Type B pancreatic cell (in vitro differentiated cells): ENCODE data around the gene S100A4. TPM values are rescaled to one million over a fixed set of nuclear protein-coding genes. Genes with fewer than 3 reads are reported as not detected.

Experiments used
- DNase-seq: peaks from one replicate; pipeline ENCODE4 v3.0.0; 2021; ENCODE audit warnings: mixed read lengths; ENCODE audit not compliant: unreplicated experiment; ENCODE audit errors: extremely low spot score
- H3K27ac Mint-ChIP-seq: 2 replicates; pipeline ENCODE4 v1.8.0; 2021; ENCODE audit warnings: mild to moderate bottlenecking, mixed read lengths
- H3K27me3 Mint-ChIP-seq: 2 replicates; pipeline ENCODE4 v1.8.0; 2021; ENCODE audit warnings: mixed read lengths
- H3K36me3 Mint-ChIP-seq: 2 replicates; pipeline ENCODE4 v1.8.0; 2021; ENCODE audit warnings: mixed read lengths
- H3K4me1 Mint-ChIP-seq: one replicate; pipeline ENCODE4 v1.8.0; 2021; ENCODE audit warnings: mixed read lengths; ENCODE audit not compliant: unreplicated experiment
- H3K4me3 Mint-ChIP-seq: 2 replicates; pipeline ENCODE4 v1.8.0; 2021; ENCODE audit warnings: mild to moderate bottlenecking, mixed read lengths
- H3K9me3 Mint-ChIP-seq: 2 replicates; pipeline ENCODE4 v1.8.0; 2021; ENCODE audit warnings: mixed read lengths
- total RNA-seq: library from RNA; stranded (reverse); gene quantifications from 2 replicates; pipeline ENCODE4 v1.2.1, GENCODE V29; 2021; ENCODE audit warnings: low replicate concordance
- TF ChIP-seq, protein P1 (sequence below): fragments of 200-600 bp; sonication (generic); conservative IDR thresholded peaks from 2 replicates; pipeline ENCODE4 v1.5.0; 2021; ENCODE audit warnings: antibody characterized with exemption, mild to moderate bottlenecking

Gene S100A4
- total RNA-seq, 1 donor from 2014 or later = 61.0 TPM

DNA sequence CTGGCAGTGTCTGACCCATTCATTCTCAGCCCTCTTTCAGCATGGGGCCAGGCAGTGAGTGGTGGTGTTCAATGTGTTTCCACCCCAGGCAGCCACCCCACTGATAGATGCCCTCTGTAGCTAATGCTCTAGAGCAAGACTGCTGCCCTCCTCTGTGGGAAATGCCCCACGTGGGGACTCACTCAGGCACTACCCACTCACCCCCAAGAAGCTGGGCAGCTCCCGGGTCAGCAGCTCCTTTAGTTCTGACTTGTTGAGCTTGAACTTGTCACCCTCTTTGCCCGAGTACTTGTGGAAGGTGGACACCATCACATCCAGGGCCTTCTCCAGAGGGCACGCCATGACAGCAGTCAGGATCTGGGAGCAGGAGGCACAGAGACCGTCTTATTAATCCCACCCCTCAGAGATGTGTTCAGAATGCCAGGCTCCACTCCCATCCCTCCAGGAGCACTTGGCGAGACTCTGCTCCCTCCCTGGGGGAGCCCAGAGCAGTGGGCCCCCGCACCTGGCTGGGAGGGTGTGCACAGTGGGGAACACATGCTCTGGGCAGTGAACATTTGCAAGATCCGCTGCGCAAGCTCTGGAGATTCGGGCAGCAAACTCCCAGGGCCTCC lies 1.0 kb downstream of the S100A4 start:
- Mint-ChIP-seq H3K9me3 (no peaks in the 10 kb centered on the region), H3K27me3 (no peaks in the 10 kb centered on the region), H3K4me3 (peak overlapping the region; percentile 88), H3K4me1 (peaks cover 58% of the 10 kb centered on the region), H3K36me3 (no peaks in the 10 kb centered on the region), H3K27ac (peak overlapping the region; percentile 99)
- TF ChIP-seq, protein P1, sequence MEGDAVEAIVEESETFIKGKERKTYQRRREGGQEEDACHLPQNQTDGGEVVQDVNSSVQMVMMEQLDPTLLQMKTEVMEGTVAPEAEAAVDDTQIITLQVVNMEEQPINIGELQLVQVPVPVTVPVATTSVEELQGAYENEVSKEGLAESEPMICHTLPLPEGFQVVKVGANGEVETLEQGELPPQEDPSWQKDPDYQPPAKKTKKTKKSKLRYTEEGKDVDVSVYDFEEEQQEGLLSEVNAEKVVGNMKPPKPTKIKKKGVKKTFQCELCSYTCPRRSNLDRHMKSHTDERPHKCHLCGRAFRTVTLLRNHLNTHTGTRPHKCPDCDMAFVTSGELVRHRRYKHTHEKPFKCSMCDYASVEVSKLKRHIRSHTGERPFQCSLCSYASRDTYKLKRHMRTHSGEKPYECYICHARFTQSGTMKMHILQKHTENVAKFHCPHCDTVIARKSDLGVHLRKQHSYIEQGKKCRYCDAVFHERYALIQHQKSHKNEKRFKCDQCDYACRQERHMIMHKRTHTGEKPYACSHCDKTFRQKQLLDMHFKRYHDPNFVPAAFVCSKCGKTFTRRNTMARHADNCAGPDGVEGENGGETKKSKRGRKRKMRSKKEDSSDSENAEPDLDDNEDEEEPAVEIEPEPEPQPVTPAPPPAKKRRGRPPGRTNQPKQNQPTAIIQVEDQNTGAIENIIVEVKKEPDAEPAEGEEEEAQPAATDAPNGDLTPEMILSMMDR = no peak
- DNase-seq = no peak

DNA sequence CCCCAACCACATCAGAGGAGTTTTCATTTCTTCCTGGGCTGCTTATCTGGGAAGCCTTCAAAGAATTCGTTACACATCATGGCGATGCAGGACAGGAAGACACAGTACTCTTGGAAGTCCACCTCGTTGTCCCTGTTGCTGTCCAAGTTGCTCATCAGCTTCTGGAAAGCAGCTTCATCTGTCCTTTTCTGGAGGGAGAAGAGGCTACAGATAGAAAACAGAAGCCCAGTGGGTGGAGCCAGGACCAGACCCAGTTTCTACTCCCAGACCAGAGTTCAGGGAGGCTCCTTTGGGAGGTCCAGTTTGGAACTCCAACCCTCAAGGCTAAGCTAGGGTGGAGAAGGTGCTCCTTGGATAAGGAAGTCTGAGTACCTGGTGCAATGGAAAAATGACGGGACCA lies 1.9 kb downstream of the S100A4 start:
- peak overlapping the region; percentile 88 for H3K4me3 Mint-ChIP-seq
- H3K36me3 Mint-ChIP-seq = no peaks in the 10 kb centered on the region
- TF ChIP-seq, protein P1 = no peak
- peaks cover 53% of the 10 kb centered on the region for H3K4me1 Mint-ChIP-seq
- H3K27me3 Mint-ChIP-seq = no peaks in the 10 kb centered on the region
- no peak for DNase-seq
- peak overlapping the region; percentile 99 for H3K27ac Mint-ChIP-seq
- no peaks in the 10 kb centered on the region for H3K9me3 Mint-ChIP-seq

- no peaks in the 10 kb centered on the region for H3K27me3 Mint-ChIP-seq
- no peaks in the 10 kb centered on the region for H3K9me3 Mint-ChIP-seq
- H3K4me1 Mint-ChIP-seq = peaks cover 49% of the 10 kb centered on the region
- TF ChIP-seq, protein P1 = no peak
- peak overlapping the region; percentile 88 for H3K4me3 Mint-ChIP-seq
- no peaks in the 10 kb centered on the region for H3K36me3 Mint-ChIP-seq
- peak overlapping the region; percentile 99 for H3K27ac Mint-ChIP-seq
- DNase-seq = no peak
These were observed 2.5 kb downstream of the S100A4 start for GRCh38 chr1:153542956-153543711.

DNA sequence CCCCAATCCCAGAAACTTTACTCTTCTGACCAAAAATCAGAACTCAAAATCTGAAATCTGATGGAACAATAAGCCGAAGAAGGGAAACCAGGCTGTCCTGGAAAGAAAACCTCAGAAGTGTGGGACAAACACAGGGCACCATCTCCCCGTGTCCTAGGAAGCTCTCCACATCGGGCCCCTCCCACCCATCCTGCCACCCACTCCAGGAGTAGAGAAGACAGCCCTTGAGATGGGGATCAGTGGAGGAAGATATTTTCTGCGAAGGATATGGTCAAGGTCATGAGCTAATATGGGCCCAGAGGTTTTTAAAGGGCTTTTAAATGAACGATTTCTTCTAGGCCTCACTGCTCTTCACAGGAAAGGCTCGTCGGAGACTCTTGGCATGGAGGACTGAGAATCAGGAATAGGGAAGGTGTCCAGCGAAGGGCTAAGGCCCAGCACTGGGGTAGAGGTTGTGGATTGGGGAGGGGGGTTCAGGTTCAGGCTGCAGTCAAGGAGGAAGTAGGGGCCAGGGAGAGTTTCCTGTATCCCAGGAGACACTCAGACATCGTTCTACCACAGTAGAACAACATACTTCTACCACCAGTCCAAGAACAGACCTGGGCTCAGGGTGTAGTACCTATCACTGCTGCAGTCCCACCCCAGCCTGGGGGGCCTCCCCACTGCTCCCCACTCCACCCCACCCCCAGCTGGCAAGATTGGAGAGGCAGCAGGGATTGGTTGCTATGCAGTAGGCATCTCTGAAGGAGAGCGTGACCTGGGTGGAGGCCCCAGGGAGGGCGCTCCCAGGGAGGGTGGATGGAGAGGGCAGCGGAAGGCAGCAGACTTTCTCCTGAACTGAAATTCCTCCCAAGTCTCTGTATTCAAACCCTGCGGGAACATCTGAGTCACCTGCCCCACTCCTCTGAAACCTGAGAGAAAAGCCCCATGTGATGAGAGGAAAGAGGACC lies 3.7 kb downstream of the S100A4 start:
- peak overlapping the region; percentile 99 for H3K27ac Mint-ChIP-seq
- H3K4me1 Mint-ChIP-seq = peaks cover 49% of the 10 kb centered on the region
- no peaks in the 10 kb centered on the region for H3K36me3 Mint-ChIP-seq
- TF ChIP-seq, protein P1 = no peak
- H3K4me3 Mint-ChIP-seq = peak overlapping the region; percentile 65
- H3K9me3 Mint-ChIP-seq = no peaks in the 10 kb centered on the region
- no peak for DNase-seq
- H3K27me3 Mint-ChIP-seq = no peaks in the 10 kb centered on the region
